ENCODE data around the gene ROCK2.

DNA sequence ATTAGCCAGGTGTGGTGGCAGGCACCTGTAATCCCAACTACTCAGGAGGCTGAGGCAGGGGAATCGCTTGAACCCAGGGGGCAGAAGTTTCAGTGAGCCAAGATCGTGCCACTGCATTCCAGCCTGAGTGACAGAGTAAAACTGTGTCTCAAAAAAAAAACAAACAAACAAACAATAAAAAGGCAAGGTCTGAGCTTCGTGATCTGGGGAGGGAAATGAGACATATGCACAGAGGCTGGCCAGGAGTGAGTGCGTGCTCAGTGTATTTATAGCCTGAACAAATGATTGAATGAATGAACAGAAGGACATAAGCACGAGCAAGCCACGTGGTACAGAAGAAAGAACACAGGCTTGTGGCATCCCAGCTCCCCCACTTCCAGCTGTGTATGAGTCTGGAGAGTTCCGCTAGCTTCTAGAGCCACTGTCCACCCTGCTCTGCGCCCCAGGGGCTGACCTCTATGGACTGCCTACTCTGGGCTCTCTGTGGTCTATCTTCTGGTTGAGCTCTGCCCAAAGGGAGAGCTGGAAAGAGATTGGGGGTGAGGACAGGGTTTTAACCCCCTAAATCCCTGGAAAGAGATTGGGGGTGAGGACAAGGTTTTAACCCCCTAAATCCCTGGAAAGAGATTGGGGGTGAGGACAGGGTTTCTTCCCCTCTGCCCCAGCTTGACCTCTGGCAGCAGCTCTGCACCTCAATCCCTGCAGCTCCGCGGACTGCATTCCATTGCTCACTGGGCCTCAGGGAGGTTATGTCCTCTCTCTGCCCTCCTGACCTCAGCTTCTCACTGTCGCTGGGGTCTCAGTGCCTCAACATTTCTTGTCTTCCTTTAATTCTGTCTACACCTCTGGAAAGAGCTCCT is 11.0 kb upstream of the ROCK2 start:
- TF ChIP-seq, protein P1, sequence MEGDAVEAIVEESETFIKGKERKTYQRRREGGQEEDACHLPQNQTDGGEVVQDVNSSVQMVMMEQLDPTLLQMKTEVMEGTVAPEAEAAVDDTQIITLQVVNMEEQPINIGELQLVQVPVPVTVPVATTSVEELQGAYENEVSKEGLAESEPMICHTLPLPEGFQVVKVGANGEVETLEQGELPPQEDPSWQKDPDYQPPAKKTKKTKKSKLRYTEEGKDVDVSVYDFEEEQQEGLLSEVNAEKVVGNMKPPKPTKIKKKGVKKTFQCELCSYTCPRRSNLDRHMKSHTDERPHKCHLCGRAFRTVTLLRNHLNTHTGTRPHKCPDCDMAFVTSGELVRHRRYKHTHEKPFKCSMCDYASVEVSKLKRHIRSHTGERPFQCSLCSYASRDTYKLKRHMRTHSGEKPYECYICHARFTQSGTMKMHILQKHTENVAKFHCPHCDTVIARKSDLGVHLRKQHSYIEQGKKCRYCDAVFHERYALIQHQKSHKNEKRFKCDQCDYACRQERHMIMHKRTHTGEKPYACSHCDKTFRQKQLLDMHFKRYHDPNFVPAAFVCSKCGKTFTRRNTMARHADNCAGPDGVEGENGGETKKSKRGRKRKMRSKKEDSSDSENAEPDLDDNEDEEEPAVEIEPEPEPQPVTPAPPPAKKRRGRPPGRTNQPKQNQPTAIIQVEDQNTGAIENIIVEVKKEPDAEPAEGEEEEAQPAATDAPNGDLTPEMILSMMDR (IDR thresholded peaks at IDR 0.05 in 4 of 5, conservative IDR thresholded peaks at IDR 0.05 in 1 of 5), result no peak
- no peak for TF ChIP-seq POLR2A (IDR thresholded peaks at IDR 0.05)
